SK-N-SH (cell line): ENCODE results near the gene ANKRD11. TPM values are rescaled to one million over a fixed set of nuclear protein-coding genes. Genes with fewer than 3 reads are reported as not detected.

Experiments
- CTCF ChIA-PET: fragments of 300-600, 350-600 bp; formaldehyde crosslinking; extraction: SDS; loops from one replicate; lab custom pipeline; 2021; lab: Yijun Ruan, JAX
- POLR2A ChIA-PET: fragments of 350-600 bp; sonication (Branson Sonifier 250); formaldehyde crosslinking; extraction: SDS; loops from one replicate; lab custom pipeline; 2020; ENCODE audit warnings: antibody characterized with exemption, inconsistent platforms; lab: Yijun Ruan, JAX
- DNase-seq: peaks from one replicate; pipeline ENCODE4 v3.0.0; 2012
- H2AFZ ChIP-seq: fragments of 200-600 bp; sonication (generic); 2 replicates; pipeline ENCODE4 v1.8.1; 2016; ENCODE audit warnings: antibody characterized with exemption, mild to moderate bottlenecking, low read depth
- H3F3A ChIP-seq: fragments of 200-600 bp; sonication (generic); replicated peaks from 2 replicates; pipeline ENCODE3; 2016; ENCODE audit warnings: antibody characterized with exemption, mild to moderate bottlenecking; ENCODE audit not compliant: insufficient read depth
- H3K27ac ChIP-seq, 2 experiments: fragments of 200-500 bp in 1 of 2; fragments of 200-600 bp in 1 of 2; sonication (Bioruptor generic) in 1 of 2; sonication (generic), shearing (Covaris generic) in 1 of 2; 2 replicates each; pipeline versions ENCODE4 v1.5.1 to v1.6.1; 2014 to 2016; ENCODE audit warnings: low read depth in 2 of 2, inconsistent platforms in 1 of 2, low read length in 1 of 2, mild to moderate bottlenecking in 1 of 2, mixed read lengths in 1 of 2
- H3K27me3 ChIP-seq: fragments of 200-600 bp; sonication (generic), shearing (Covaris generic); 2 replicates; pipeline ENCODE4 v1.6.1; 2016; ENCODE audit warnings: mixed run types; ENCODE audit not compliant: insufficient read depth
- H3K36me3 ChIP-seq, 2 experiments: fragments of 200-500 bp in 1 of 2; fragments of 200-600 bp in 1 of 2; sonication (Bioruptor generic) in 1 of 2; sonication (generic) in 1 of 2; replicated peaks in 1 of 2; 2 replicates each; pipeline versions ENCODE3 to v1.5.1; 2014 to 2016; ENCODE audit warnings: low read length in 1 of 2, mild to moderate bottlenecking in 1 of 2; ENCODE audit not compliant: insufficient read depth in 2 of 2, control insufficient read depth in 1 of 2
- H3K4me1 ChIP-seq, 2 experiments: fragments of 200-500 bp in 1 of 2; fragments of 200-600 bp in 1 of 2; sonication (Bioruptor generic) in 1 of 2; sonication (generic), shearing (Covaris generic) in 1 of 2; 2 replicates each; pipeline versions ENCODE4 v1.5.1 to v1.6.1; 2014 to 2016; ENCODE audit warnings: low read depth in 1 of 2, low read length in 1 of 2, mixed run types in 1 of 2; ENCODE audit not compliant: insufficient read depth in 2 of 2, control insufficient read depth in 1 of 2
- H3K4me2 ChIP-seq: fragments of 200-600 bp; sonication (generic), shearing (Covaris generic); 2 replicates; pipeline ENCODE4 v1.6.1; 2017; ENCODE audit warnings: mixed run types
- H3K4me3 ChIP-seq, 2 experiments: fragments of 200-500 bp in 1 of 2; fragments of 200-600 bp in 1 of 2; sonication (Bioruptor generic) in 1 of 2; sonication (generic), shearing (Covaris generic) in 1 of 2; 2 replicates each; pipeline versions ENCODE4 v1.5.1 to v1.8.1; 2014 to 2016; ENCODE audit warnings: low read depth in 2 of 2, inconsistent platforms in 1 of 2, low read length in 1 of 2, mild to moderate bottlenecking in 1 of 2, mixed read lengths in 1 of 2, moderate library complexity in 1 of 2
- H3K79me2 ChIP-seq: fragments of 200-600 bp; sonication (generic); 2 replicates; pipeline ENCODE4 v1.8.1; 2017; ENCODE audit warnings: mild to moderate bottlenecking; ENCODE audit not compliant: insufficient read depth
- H3K9ac ChIP-seq: fragments of 200-600 bp; sonication (generic); 2 replicates; pipeline ENCODE4 v1.6.1; 2017; ENCODE audit warnings: mixed run types
- H3K9me2 ChIP-seq: fragments of 200-600 bp; sonication (generic); 2 replicates; pipeline ENCODE4 v1.6.1; 2017; ENCODE audit warnings: mixed run types
- H3K9me3 ChIP-seq: fragments of 200-600 bp; sonication (generic); 2 replicates; pipeline ENCODE4 v1.6.1; 2017; ENCODE audit warnings: mixed run types, mild to moderate bottlenecking, moderate library complexity
- H4K20me1 ChIP-seq: fragments of 200-600 bp; sonication (generic); 2 replicates; pipeline ENCODE4 v1.6.1; 2017; ENCODE audit warnings: mild to moderate bottlenecking, mixed run types; ENCODE audit not compliant: insufficient read depth
- CHD2 ChIP-seq: fragments of 150-350 bp; IDR thresholded peaks from 2 replicates; pipeline ENCODE4 v1.6.1; 2018; ENCODE audit warnings: low read length; ENCODE audit not compliant: partially characterized antibody
- ELF1 ChIP-seq: IDR thresholded peaks from 2 replicates; pipeline ENCODE4 v1.4.0; 2012
- EZH2phosphoT487 ChIP-seq: fragments of 200-600 bp; sonication (generic); IDR thresholded peaks from 2 replicates; pipeline ENCODE4 v1.6.1; 2017; ENCODE audit warnings: low read depth, mixed run types, mild to moderate bottlenecking, antibody characterized with exemption, moderate library complexity, borderline replicate concordance
- FOSL2 ChIP-seq: IDR thresholded peaks from 2 replicates; pipeline ENCODE4 v1.4.0; 2012; ENCODE audit warnings: low read depth, mild to moderate bottlenecking, moderate library complexity, borderline replicate concordance
- FOXJ3 ChIP-seq: sonication (generic); formaldehyde crosslinking; IDR thresholded peaks from 2 replicates; pipeline ENCODE4 v1.5.1; 2020; ENCODE audit warnings: mild to moderate bottlenecking, missing genetic modification reagents
- MXI1 ChIP-seq: IDR thresholded peaks from 2 replicates; pipeline ENCODE4 v1.6.1; 2012; ENCODE audit warnings: mild to moderate bottlenecking, low read depth, low read length, improper control_type of control experiment
- RAD21 ChIP-seq: IDR thresholded peaks from 2 replicates; pipeline ENCODE4 v1.6.1; 2012; ENCODE audit warnings: mild to moderate bottlenecking, low read length
- RCOR1 ChIP-seq: fragments of 150-350 bp; IDR thresholded peaks from 2 replicates; pipeline ENCODE4 v1.6.1; 2017; ENCODE audit warnings: antibody characterized with exemption, low read length
- RXRA ChIP-seq: IDR thresholded peaks from 2 replicates; pipeline ENCODE4 v1.4.0; 2012; ENCODE audit warnings: low read depth, mild to moderate bottlenecking, borderline replicate concordance
- SIN3A ChIP-seq: IDR thresholded peaks from 2 replicates; pipeline ENCODE4 v1.6.1; 2012; ENCODE audit warnings: low read depth, mild to moderate bottlenecking, low read length, moderate library complexity, borderline replicate concordance
- SMC3 ChIP-seq: IDR thresholded peaks from 2 replicates; pipeline ENCODE4 v1.6.1; 2012; ENCODE audit warnings: low read depth, low read length, improper control_type of control experiment
- TAF1 ChIP-seq: IDR thresholded peaks from 2 replicates; pipeline ENCODE4 v1.6.1; 2012; ENCODE audit warnings: low read depth, mild to moderate bottlenecking, low read length, moderate library complexity, borderline replicate concordance
- YY1 ChIP-seq: IDR thresholded peaks from 2 replicates; pipeline ENCODE4 v1.4.0; 2012; ENCODE audit warnings: low read depth, mild to moderate bottlenecking
- ZBTB33 ChIP-seq: IDR thresholded peaks from 2 replicates; pipeline ENCODE4 v1.4.0; 2012; ENCODE audit warnings: low read depth, borderline replicate concordance
- WGBS: methylation state at CpG from one replicate; pipeline ENCODE4 v1.1.6; 2017; ENCODE audit warnings: low lambda C conversion rate; 5-methylcytosine and 5-hydroxymethylcytosine counted together
- polyA plus RNA-seq, 3 experiments: library from polyadenylated mRNA; depleted of rRNA; stranded (reverse); fragments of >200 nt; gene quantifications; 2 replicates each; pipeline ENCODE4 v1.2.3, GENCODE V29; 2012
- TF ChIP-seq, protein P1 (sequence below): IDR thresholded peaks from 2 replicates; pipeline ENCODE4 v1.4.0; 2012; ENCODE audit warnings: low read depth
- TF ChIP-seq, protein P2 (sequence below): fragments of 200-600 bp; sonication (generic); IDR thresholded peaks from 2 replicates; pipeline ENCODE4 v1.6.1; 2017; ENCODE audit warnings: antibody characterized with exemption, mild to moderate bottlenecking, moderate library complexity
- TF ChIP-seq, protein P3 (sequence below): fragments of 150-350 bp; IDR thresholded peaks from 2 replicates; pipeline ENCODE4 v1.6.1; 2017; ENCODE audit warnings: antibody characterized with exemption, low read length, low read depth, borderline replicate concordance

ANKRD11 gene
- polyA plus RNA-seq, 1 of the 3 experiments (the other 2 are of a cell fraction) = 50.2 TPM

DNA sequence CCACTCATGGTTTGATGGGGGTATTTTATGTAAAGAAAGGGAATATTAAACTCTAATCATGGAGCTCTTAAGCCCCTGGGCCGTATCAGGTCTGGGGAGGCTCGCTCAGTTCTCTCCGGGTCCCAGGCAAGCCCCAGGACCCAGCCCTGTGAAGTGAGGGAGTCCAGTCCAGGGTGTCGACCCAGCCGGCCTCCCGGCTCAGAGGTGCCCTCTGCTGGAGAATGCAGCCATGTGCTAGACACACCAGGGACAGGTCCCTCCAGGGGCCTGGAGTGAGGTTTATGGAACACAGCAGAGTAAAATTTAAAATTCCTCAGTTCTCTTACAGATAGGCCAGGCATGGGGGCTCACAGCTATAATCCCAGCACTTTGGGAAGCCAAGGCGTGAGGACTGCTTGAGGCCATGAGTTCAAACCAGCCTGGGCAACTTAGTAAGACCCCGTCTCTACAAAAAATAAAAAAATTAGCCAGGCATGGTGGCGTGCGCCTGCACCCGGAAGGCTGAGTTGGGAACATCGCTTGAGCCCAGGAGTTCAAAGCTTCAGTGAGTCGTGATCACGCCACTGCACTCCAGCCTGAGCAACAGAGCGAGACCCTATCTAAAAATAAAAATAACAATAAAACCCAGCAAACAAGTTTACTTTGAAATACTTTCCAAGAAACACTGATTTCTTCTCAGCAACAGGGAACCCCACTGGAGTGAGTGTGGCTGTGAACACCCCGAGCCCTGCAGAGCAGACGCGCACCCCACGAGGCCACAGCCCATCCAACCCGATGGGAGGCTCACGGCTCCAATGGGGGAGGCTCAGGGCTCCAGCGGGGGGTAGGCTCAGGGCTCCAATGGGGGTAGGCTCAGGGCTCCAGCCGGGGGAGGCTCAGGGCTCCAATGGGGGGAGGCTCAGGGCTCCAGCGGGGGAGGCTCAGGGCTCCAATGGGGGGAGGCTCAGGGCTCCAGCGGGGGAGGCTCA is 200.6 kb downstream of the ANKRD11 start:
- H3K9me2 ChIP-seq = no peaks in the 10 kb centered on the region
- no peaks in the 10 kb centered on the region for H3K4me1 ChIP-seq
- WGBS = 71% methylated on average over 20 of the region's 25 CpGs
- DNase-seq = peak; percentile 98
- H3K9ac ChIP-seq = no peak overlapping the region
- no peak overlapping the region for H2AFZ ChIP-seq
- H3K4me2 ChIP-seq = no peak overlapping the region
- POLR2A ChIA-PET = no interaction called here
- H4K20me1 ChIP-seq = peaks cover 46% of the 10 kb centered on the region
- no peak overlapping the region for H3K27ac ChIP-seq
- no peaks in the 10 kb centered on the region for H3K9me3 ChIP-seq
- no peaks in the 10 kb centered on the region for H3F3A ChIP-seq
- H3K27me3 ChIP-seq = no peaks in the 10 kb centered on the region
- TF ChIP-seq TAF1 = no peak
- no peak for TF ChIP-seq MXI1
- TF ChIP-seq ZBTB33 = no peak
- TF ChIP-seq ELF1 = no peak
- TF ChIP-seq EZH2phosphoT487 = no peak
- no peak for TF ChIP-seq RCOR1
- no peak for TF ChIP-seq YY1
- TF ChIP-seq RAD21 = peak; percentile 59
- TF ChIP-seq, protein P1, sequence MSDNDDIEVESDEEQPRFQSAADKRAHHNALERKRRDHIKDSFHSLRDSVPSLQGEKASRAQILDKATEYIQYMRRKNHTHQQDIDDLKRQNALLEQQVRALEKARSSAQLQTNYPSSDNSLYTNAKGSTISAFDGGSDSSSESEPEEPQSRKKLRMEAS = peak; percentile 74
- TF ChIP-seq, protein P2, sequence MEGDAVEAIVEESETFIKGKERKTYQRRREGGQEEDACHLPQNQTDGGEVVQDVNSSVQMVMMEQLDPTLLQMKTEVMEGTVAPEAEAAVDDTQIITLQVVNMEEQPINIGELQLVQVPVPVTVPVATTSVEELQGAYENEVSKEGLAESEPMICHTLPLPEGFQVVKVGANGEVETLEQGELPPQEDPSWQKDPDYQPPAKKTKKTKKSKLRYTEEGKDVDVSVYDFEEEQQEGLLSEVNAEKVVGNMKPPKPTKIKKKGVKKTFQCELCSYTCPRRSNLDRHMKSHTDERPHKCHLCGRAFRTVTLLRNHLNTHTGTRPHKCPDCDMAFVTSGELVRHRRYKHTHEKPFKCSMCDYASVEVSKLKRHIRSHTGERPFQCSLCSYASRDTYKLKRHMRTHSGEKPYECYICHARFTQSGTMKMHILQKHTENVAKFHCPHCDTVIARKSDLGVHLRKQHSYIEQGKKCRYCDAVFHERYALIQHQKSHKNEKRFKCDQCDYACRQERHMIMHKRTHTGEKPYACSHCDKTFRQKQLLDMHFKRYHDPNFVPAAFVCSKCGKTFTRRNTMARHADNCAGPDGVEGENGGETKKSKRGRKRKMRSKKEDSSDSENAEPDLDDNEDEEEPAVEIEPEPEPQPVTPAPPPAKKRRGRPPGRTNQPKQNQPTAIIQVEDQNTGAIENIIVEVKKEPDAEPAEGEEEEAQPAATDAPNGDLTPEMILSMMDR = peak; percentile 84
- no peak for TF ChIP-seq FOXJ3 (CRISPR knock-in tag)
- TF ChIP-seq RXRA = no peak
- peak; percentile 13 for TF ChIP-seq CHD2
- no peak for TF ChIP-seq FOSL2
- TF ChIP-seq, protein P3, sequence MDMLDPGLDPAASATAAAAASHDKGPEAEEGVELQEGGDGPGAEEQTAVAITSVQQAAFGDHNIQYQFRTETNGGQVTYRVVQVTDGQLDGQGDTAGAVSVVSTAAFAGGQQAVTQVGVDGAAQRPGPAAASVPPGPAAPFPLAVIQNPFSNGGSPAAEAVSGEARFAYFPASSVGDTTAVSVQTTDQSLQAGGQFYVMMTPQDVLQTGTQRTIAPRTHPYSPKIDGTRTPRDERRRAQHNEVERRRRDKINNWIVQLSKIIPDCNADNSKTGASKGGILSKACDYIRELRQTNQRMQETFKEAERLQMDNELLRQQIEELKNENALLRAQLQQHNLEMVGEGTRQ = no peak
- TF ChIP-seq SMC3 = peak; percentile 67
- TF ChIP-seq SIN3A = no peak
- H3K36me3 ChIP-seq = peaks cover 25 to 52% of the 10 kb centered on the region in 2 experiments
- H3K4me3 ChIP-seq = no peak overlapping the region
- CTCF ChIA-PET = interaction anchor here (0.6 to 3.0 kb wide), 17 partner anchors 8 to 220 kb away, joined by 3 to 9 read pairs (median 4); no protein-coding TSS in a partner anchor
- peaks cover 43% of the 10 kb centered on the region for H3K79me2 ChIP-seq
